ENCODE data around the gene P3H2.

GRCh38 chr3:190142041-190142440 is 21.3 kb upstream of the P3H2 start:
- no peak for TF ChIP-seq EZH2 (IDR thresholded peaks at IDR 0.05)
- TF ChIP-seq CTCF (IDR thresholded peaks at IDR 0.05 in 2 of 3, conservative IDR thresholded peaks at IDR 0.05 in 1 of 3; ENCODE audit: borderline replicate concordance in 1 of 3, insufficient read depth in 1 of 3, low read depth in 2 of 3, low read length in 2 of 3): no peak

All from HCT116 (cell line).